ENCODE measurements around the gene TGM5. TPM values are rescaled to one million over a fixed set of nuclear protein-coding genes. Genes with fewer than 3 reads are reported as not detected.

Gene TGM5
- total RNA-seq, 1 donor from 2014 or later: not detected

Other genes starting within 250 kb of the TGM5 start
- 21.3 TPM for gene UBR1, start 160.9 kb downstream of the TGM5 start, total RNA-seq
- gene TMEM62, start 133.3 kb downstream of the TGM5 start, total RNA-seq: 11.6 TPM
- 56.6 TPM for gene CCNDBP1, start 81.5 kb downstream of the TGM5 start, total RNA-seq
- gene EPB42, start 45.9 kb downstream of the TGM5 start, total RNA-seq: 0.15 TPM
- not detected for gene TGM7, start 35.3 kb upstream of the TGM5 start, total RNA-seq
- 4.4 TPM for gene LCMT2, start 63.6 kb upstream of the TGM5 start, total RNA-seq
- gene ZSCAN29, start 104.1 kb upstream of the TGM5 start, total RNA-seq: 11.6 TPM
- 13.0 TPM for gene TUBGCP4, start 104.2 kb upstream of the TGM5 start, total RNA-seq
- 25.3 TPM for gene TP53BP1, start 226.2 kb upstream of the TGM5 start, total RNA-seq